HTR-8/SVneo (cell line): ENCODE data around the gene CWC27.

Source experiments
- DNase-seq: peaks from one replicate; pipeline ENCODE4 v3.0.0; 2011; ENCODE audit warnings: low spot score, mixed read lengths; ENCODE audit not compliant: insufficient read length
- FAIRE-seq: peaks from 2 replicates; lab custom pipeline; 2011; peaks lifted over from hg19 to GRCh38; lab: Jason Lieb, UNC

CWC27 gene

DNA sequence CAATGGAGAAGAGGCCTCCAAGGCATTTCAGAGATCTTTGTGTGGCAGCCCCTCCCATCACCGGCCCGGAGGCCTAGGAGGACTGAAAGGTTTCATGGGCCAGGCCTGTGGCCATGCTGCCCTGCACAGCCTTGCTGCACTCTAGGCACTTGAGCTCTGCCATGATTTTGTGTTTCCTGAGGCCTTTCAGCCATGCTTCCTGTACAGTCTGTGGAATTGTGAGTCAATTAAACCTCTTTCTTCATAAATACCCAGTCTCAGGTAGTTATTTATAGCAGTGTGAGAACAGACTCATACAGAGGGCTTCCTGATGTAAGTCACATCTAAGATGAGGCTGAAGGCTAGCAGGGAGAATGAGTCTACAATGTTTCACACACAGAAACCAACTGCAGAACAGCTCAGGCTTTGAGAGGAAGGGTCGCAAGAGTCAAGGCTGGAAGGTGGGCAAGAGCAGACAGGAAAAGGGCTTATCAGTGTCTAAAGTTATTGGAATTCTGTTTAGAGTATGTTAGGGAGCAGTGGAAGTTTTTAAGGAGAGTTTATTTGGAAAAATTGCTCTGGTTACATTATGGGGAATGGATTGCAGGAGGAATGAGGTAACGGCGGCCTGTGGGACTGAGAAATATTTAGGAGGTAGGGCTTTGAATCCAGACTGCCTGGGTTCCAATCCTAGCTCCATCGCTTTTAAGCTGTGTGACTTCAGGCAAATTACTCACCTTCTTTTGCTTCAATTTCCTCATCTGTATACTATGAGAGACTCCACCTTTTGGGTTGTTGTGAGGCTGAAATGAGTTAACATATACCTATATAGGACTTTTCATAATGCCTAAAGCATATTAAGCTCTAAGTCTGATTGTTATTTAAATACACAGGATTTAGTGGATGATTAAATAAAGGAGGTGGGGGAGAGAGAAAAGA lies 291.2 kb downstream of the CWC27 start:
- no peak for FAIRE-seq
- DNase-seq, result no peak

DNA sequence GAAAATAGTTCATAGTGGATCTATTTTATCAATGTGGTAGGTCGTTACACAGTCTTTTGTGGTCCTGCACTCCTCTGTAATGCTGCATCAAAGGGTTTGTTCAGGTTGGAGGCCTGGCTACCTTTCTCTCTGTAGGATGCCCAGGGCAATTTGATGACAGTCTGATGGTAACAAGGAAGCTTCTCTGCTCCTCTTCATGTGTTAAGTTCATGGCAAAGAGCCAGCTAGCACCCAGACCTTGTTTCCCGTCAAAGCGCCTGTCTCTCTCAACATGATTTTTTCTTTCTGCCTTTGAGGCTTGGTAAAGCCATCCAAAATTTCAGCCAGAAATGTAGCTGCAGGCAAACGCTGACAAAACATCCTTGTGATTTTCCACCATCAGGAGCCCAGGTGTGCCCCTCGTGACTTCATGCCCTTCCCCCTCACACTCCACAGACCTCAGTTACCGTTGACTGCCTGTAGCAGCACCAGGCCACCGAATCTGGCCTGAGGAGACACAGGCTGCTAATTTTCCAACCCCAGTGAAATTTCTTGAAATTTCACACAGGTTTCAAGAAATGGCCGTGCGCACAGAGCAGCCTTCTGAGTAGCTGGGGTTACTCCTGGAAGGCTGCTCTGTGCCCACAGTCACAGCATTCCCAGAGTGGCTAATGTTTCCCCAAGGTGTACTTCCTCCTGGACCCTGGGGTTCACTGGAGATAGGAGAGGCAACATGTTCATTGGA lies 292.7 kb downstream of the CWC27 start:
- no peak for FAIRE-seq

DNA sequence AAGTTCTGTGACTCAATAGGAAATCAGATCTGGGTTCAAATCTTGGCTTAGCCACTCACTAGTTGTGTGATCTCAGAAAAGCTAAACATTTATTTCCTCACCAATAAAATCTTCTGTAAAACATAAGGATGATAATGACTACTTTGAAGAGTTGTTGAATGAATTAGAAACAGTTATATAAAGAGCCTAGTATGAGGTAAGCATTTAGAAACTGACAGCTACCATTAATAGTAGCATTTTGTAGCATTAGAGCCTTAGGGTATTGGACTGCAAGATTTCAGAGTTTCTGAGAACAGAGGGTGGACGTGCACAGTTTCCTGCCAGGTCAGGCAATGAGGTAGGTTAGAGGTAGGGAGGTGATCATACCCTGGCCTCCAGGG lies 293.2 kb downstream of the CWC27 start:
- DNase-seq, result no peak
- FAIRE-seq, result no peak

More for the DNA sequence above, 292.7 kb downstream of the CWC27 start:
- no peak for DNase-seq

DNA sequence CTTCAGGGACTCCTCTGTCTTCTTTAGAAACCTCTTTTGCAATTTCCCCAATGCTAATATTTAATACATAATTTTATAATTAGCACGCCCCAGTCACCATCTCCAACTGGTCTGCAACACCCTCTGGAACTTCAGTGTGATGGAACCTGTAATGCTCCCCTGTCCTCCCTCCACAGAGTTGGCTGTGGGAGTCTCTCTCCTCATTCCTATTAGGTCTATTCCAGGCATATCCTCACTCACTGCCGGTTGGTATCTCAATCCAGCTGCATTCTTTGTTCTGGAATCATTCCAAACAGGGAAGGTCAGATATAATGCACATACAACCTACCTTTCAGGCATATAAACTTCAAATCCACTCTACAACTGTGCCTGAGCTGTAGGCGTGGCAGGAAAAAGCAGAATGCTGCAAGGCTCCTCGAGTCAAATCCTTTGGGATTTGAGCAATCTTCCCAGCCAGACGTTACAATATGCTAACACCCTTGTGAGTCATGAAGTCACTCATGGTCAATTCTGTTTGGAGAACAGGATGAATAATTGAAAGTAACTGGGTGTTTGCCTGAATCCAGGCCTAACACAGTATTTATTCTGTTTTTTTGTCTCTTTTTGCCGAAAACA lies 293.8 kb downstream of the CWC27 start:
- DNase-seq, result peak; percentile 43
- peak; percentile 4 for FAIRE-seq

DNA sequence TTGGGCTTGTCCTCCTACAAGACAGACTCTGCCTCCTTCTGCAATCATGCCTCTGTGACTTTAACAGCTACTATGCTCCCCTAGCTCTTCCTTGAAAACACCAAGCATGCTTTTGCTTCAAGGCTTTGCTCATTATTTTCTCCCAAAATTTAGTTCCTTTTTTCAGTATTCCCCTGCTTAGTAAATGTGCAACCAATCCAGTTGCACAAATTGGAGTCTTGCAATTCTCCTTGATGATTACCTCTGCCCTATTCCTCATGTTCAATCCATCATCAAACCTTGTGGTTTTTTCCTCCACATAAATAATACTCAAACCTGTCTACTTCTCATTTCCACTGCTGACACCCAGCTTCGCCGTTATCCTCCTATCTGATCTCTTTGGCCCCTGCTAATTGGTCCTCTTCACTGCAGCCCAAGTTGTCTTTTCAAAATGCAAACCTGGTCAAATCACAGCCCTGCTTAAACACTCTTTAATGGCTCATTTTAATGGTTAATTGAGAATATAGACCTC lies 296.3 kb downstream of the CWC27 start:
- DNase-seq, result no peak
- FAIRE-seq, result no peak

DNA sequence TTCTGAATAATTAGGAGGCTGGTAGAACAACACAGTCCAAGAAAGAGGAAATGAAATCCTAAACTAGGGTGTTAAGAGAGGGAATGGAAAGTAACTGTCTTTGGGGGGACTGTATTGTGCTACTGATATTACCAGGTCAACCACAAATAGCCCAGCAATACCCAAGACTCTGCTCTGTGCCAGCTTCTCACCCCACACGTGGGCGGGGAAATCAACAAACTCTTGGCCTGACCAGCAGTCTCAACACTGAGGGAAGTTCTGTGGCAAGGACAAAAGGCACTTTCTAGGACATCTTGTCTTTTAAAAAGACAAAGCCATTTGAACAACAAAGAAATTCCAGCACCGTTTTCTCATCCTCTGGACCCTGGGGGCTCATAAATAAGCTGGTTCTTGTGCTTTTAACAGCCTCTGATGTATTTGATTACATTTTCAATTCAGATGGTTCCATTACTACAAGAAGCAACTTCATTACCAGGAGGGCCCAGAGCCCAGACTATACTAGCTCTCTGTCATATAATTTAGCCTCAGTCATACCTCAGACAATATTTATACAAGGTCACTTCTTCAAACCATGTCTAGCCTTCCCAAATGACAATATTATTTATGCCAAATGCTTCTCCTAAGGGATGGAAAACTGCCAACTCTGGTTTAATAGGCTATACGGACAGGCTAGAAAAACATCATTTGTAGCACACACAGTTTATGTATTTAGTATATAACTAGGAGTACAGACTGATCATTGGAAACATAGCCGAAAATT lies 297.8 kb downstream of the CWC27 start:
- DNase-seq (no peak), FAIRE-seq (no peak)

DNA sequence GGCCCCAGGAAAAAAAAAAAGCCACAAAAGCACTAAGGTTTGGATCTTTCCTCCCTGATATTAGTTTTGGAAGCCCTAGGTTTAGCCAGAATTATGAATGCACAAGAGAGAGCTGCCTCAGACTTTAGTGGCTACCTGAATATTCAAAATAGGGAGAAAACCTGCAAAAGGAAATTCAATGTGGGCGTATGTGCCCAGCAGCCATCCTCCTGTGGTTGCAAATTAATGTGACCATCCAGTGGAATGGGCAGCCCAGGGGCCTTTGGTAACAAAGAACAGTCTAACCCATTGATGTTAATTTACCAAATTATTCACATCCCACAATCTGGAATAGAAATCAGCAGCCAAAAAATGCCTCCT lies 298.4 kb downstream of the CWC27 start:
- DNase-seq, result no peak

More for the DNA sequence above, 298.4 kb downstream of the CWC27 start:
- no peak for FAIRE-seq
